ENCODE data around the gene TRAPPC2. TPM values are rescaled to one million over a fixed set of nuclear protein-coding genes. Genes with fewer than 3 reads are reported as not detected.
A peak's percentile ranks its signal among the peaks of the same experiment; 100 is the strongest.

TRAPPC2 gene
- total and polyA plus RNA-seq, 9 of the 15 experiments (the other 6 are each of a cell fraction or from before 2014, with no cell fraction given), result 10.3 to 30.6 (median 18.6) TPM

- intact Hi-C loops (cut with micrococcal nuclease), result no loop called here
- H3K27me3 ChIP-seq (ENCODE audit: control insufficient read depth in 2 of 2, insufficient read depth in 2 of 2, low read length in 2 of 2), result no peaks in the 10 kb centered on the region
- no peaks in the 10 kb centered on the region for H4K20me1 ChIP-seq (replicated peaks; ENCODE audit: control insufficient read depth, insufficient read depth, low read length)
- H3K4me2 ChIP-seq (ENCODE audit: insufficient read depth, low read length), result no peak overlapping the region
- BruUV-seq (replicated peaks), result no TSS peak
- no peak for FAIRE-seq
- no peak for TF ChIP-seq KAT2B (IDR thresholded peaks at IDR 0.05; ENCODE audit: low read depth, low read length)
- no peak for TF ChIP-seq MAZ (CRISPR knock-in tag; conservative IDR thresholded peaks at IDR 0.05 in 1 of 2, IDR thresholded peaks at IDR 0.05 in 1 of 2)
- TF ChIP-seq ATF1 (CRISPR knock-in tag; IDR thresholded peaks at IDR 0.05), result no peak
- TF ChIP-seq ATF1 (tag; IDR thresholded peaks at IDR 0.05), result no peak
- no peak for TF ChIP-seq RBM34 (IDR thresholded peaks at IDR 0.05; ENCODE audit: borderline replicate concordance, insufficient read depth, low read length)
- TF ChIP-seq CREM (IDR thresholded peaks at IDR 0.05; ENCODE audit: low read depth), result no peak
- TF ChIP-seq, protein P1, sequence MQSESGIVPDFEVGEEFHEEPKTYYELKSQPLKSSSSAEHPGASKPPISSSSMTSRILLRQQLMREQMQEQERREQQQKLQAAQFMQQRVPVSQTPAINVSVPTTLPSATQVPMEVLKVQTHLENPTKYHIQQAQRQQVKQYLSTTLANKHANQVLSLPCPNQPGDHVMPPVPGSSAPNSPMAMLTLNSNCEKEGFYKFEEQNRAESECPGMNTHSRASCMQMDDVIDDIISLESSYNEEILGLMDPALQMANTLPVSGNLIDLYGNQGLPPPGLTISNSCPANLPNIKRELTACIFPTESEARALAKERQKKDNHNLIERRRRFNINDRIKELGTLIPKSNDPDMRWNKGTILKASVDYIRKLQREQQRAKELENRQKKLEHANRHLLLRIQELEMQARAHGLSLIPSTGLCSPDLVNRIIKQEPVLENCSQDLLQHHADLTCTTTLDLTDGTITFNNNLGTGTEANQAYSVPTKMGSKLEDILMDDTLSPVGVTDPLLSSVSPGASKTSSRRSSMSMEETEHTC (IDR thresholded peaks at IDR 0.05), result no peak
- TF ChIP-seq CEBPB (tag; IDR thresholded peaks at IDR 0.05), result 0 out of 2 replicates have a peak, but pooled peaks have one; percentile 13
- TF ChIP-seq CEBPG (CRISPR knock-in tag; IDR thresholded peaks at IDR 0.05), result no peak
- peak in 1 of 2 experiments; percentile 43; a peak in 2 of 4 replicates for TF ChIP-seq CEBPG (tag; conservative IDR thresholded peaks at IDR 0.05 in 1 of 2, IDR thresholded peaks at IDR 0.05 in 1 of 2)
- no peak for TF ChIP-seq XRCC4 (IDR thresholded peaks at IDR 0.05; ENCODE audit: extremely low read depth, insufficient read depth, insufficient read length)
- no peak for TF ChIP-seq HNRNPUL1 (IDR thresholded peaks at IDR 0.05; ENCODE audit: low read length)
- H3K79me2 ChIP-seq (ENCODE audit: control insufficient read depth, insufficient read depth, low read length), result no peaks in the 10 kb centered on the region
- in situ Hi-C loops (cut with MboI), result loop anchor here (10.0 kb wide), 1 partner anchor 266 kb away; no protein-coding TSS in a partner anchor
- WGBS (ENCODE audit: insufficient coverage, low coverage, missing lambda C conversion rate), result 98% methylated on average over 4 of the region's 4 CpGs
- no peak for ATAC-seq
- no peaks in the 10 kb centered on the region for H3K9me3 ChIP-seq (replicated peaks; ENCODE audit: control insufficient read depth, insufficient read depth, low read depth, low read length)
- CTCF ChIA-PET (ENCODE audit: low intra/inter-chr PET ratio), result no interaction called here
- no peak overlapping the region for H3K4me3 ChIP-seq
- POLR2A ChIA-PET, result no interaction called here
- no peaks in the 10 kb centered on the region for H3K4me1 ChIP-seq (replicated peaks in 1 of 2; ENCODE audit: control insufficient read depth in 2 of 2, insufficient read depth in 2 of 2, low read length in 2 of 2)
- H3K9ac ChIP-seq (ENCODE audit: insufficient read depth in 1 of 2, low read depth in 2 of 2, low read length in 2 of 2), result no peak overlapping the region
- H3K9me1 ChIP-seq (ENCODE audit: control insufficient read depth, insufficient read depth, low read length), result no peaks in the 10 kb centered on the region
- no peak overlapping the region for H3K27ac ChIP-seq (ENCODE audit: extremely low read depth, low read depth, low read length)
- peaks cover 71% of the 10 kb centered on the region for H3K36me3 ChIP-seq (ENCODE audit: control insufficient read depth, insufficient read depth, low read length)
- no peak overlapping the region for H2AFZ ChIP-seq (ENCODE audit: low read depth, low read length)
- no peak for DNase-seq (ENCODE audit: extremely low read depth in 1 of 4, low spot score in 3 of 4)
Measured at GRCh38 chrX:13768939-13769338, 34.5 kb upstream of the TRAPPC2 start.

All from K562 (cell line).